Neural progenitor cell (in vitro differentiated cells): ENCODE measurements around the gene SMG7. TPM values are rescaled to one million over a fixed set of nuclear protein-coding genes. Genes with fewer than 3 reads are reported as not detected.

Experiments used
- DNase-seq: peaks from one replicate; pipeline ENCODE4 v3.0.0-alpha.2; 2016; ENCODE audit warnings: low spot score
- H2AFZ ChIP-seq: fragments of 200-600 bp; sonication (generic); replicated peaks from 2 replicates; pipeline ENCODE4 v1.6.1; 2016; ENCODE audit warnings: antibody characterized with exemption
- H3F3A ChIP-seq: fragments of 200-600 bp; sonication (generic); 2 replicates; pipeline ENCODE4 v1.6.1; 2016; ENCODE audit warnings: antibody characterized with exemption, low read depth
- H3K27ac ChIP-seq: fragments of 200-600 bp; sonication (generic); 2 replicates; pipeline ENCODE4 v1.5.1; 2016; ENCODE audit warnings: mild to moderate bottlenecking
- H3K27me3 ChIP-seq: fragments of 200-600 bp; sonication (generic); 2 replicates; pipeline ENCODE4 v1.6.1; 2016; ENCODE audit warnings: mild to moderate bottlenecking, moderate library complexity
- H3K36me3 ChIP-seq: fragments of 200-600 bp; sonication (generic); 2 replicates; pipeline ENCODE4 v1.5.1; 2016
- H3K4me1 ChIP-seq: fragments of 200-600 bp; sonication (generic); 2 replicates; pipeline ENCODE4 v1.6.1; 2016; ENCODE audit warnings: mixed run types
- H3K4me2 ChIP-seq: fragments of 200-600 bp; sonication (generic); 2 replicates; pipeline ENCODE4 v1.6.1; 2016
- H3K4me3 ChIP-seq: fragments of 200-600 bp; sonication (generic); 2 replicates; pipeline ENCODE4 v1.5.1; 2016
- H3K79me2 ChIP-seq: fragments of 200-600 bp; sonication (generic); 2 replicates; pipeline ENCODE4 v1.6.1; 2016; ENCODE audit warnings: low read depth
- H3K9ac ChIP-seq: fragments of 200-600 bp; sonication (generic); 2 replicates; pipeline ENCODE4 v1.6.1; 2016
- H3K9me3 ChIP-seq: fragments of 200-600 bp; sonication (generic); 2 replicates; pipeline ENCODE4 v1.5.1; 2016; ENCODE audit warnings: low read depth
- H4K20me1 ChIP-seq: fragments of 200-600 bp; sonication (generic); 2 replicates; pipeline ENCODE4 v1.6.1; 2016; ENCODE audit warnings: low read depth
- H3K27ac Mint-ChIP-seq: 3 replicates; pipeline ENCODE4 v1.8.0; 2021; ENCODE audit warnings: mixed read lengths
- H3K27me3 Mint-ChIP-seq: 2 replicates; pipeline ENCODE4 v1.8.0; 2022; ENCODE audit warnings: low read depth, mild to moderate bottlenecking, inconsistent platforms, moderate library complexity, mixed read lengths; ENCODE audit not compliant: insufficient read depth
- H3K36me3 Mint-ChIP-seq: 3 replicates; pipeline ENCODE4 v1.8.0; 2021; ENCODE audit warnings: mixed read lengths
- H3K4me1 Mint-ChIP-seq: 3 replicates; pipeline ENCODE4 v1.8.0; 2021; ENCODE audit warnings: mixed read lengths
- H3K4me3 Mint-ChIP-seq: 3 replicates; pipeline ENCODE4 v1.8.0; 2021; ENCODE audit warnings: mild to moderate bottlenecking, moderate library complexity, mixed read lengths
- H3K9me3 Mint-ChIP-seq: 3 replicates; pipeline ENCODE4 v1.8.0; 2020; ENCODE audit warnings: mixed read lengths
- CTCF ChIP-seq: fragments of 200-600 bp; sonication (generic); IDR thresholded peaks from 2 replicates; pipeline ENCODE4 v1.5.1; 2017; ENCODE audit warnings: antibody characterized with exemption, mild to moderate bottlenecking
- EZH2 ChIP-seq: fragments of 200-600 bp; sonication (generic); IDR thresholded peaks from 2 replicates; pipeline ENCODE4 v1.6.1; 2017; ENCODE audit warnings: antibody characterized with exemption, mild to moderate bottlenecking, moderate library complexity
- EZH2phosphoT487 ChIP-seq: fragments of 200-600 bp; sonication (generic); IDR thresholded peaks from 2 replicates; pipeline ENCODE4 v1.6.1; 2017; ENCODE audit warnings: antibody characterized with exemption
- total RNA-seq: library from RNA; depleted of rRNA; stranded (reverse); fragments of >200 nt; gene quantifications from 2 replicates; pipeline ENCODE4 v1.2.3, GENCODE V29; 2015; ENCODE audit warnings: low replicate concordance

Gene SMG7
- total RNA-seq, 1 donor from 2014 or later, result 33.5 TPM

DNA sequence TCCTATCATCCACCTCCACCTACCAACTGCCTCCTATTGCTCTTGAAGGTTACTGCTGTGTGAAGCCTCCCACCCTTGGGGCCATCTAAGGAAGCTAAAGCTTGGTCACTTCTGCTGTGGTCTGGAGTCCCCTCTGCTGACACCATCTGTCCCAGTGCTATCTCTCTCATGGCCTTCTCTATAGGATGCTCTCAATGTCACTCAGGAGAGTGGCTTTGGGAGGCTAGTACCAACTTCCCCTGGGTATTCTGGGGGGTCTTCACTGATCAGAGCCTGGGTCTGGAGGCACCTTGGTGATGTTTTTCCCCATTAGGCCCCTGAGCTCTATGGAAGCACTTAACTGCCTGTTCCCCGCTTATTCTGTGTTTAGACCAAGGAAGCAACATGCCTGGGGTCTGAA is 130.2 kb downstream of the SMG7 start:
- no peaks in the 10 kb centered on the region for H3K27me3 ChIP-seq
- H3K9ac ChIP-seq, result no peak overlapping the region
- H3K27me3 Mint-ChIP-seq, result peaks cover 7% of the 10 kb centered on the region
- DNase-seq, result no peak
- H3K4me2 ChIP-seq, result no peak overlapping the region
- peaks cover 13% of the 10 kb centered on the region for H3K4me1 Mint-ChIP-seq
- H2AFZ ChIP-seq, result no peak overlapping the region
- no peaks in the 10 kb centered on the region for H3K36me3 ChIP-seq
- H3K9me3 Mint-ChIP-seq, result no peaks in the 10 kb centered on the region
- no peaks in the 10 kb centered on the region for H3K4me1 ChIP-seq
- H3K4me3 Mint-ChIP-seq, result no peak overlapping the region
- H3K27ac Mint-ChIP-seq, result no peak overlapping the region
- no peaks in the 10 kb centered on the region for H3F3A ChIP-seq
- no peaks in the 10 kb centered on the region for H4K20me1 ChIP-seq
- no peaks in the 10 kb centered on the region for H3K9me3 ChIP-seq
- H3K27ac ChIP-seq, result no peak overlapping the region
- H3K4me3 ChIP-seq, result no peak overlapping the region
- TF ChIP-seq EZH2phosphoT487 (no peak), CTCF (no peak), EZH2 (no peak)
- H3K36me3 Mint-ChIP-seq, result no peaks in the 10 kb centered on the region
- no peaks in the 10 kb centered on the region for H3K79me2 ChIP-seq

Other genes starting within 250 kb of the SMG7 start
- gene NMNAT2, start 54.1 kb upstream of the SMG7 start, total RNA-seq, result 0.49 and 2.7 TPM in 2 replicates
- not detected in 2 replicates for gene NCF2, start 118.0 kb downstream of the SMG7 start, total RNA-seq
- 90.1 and 131 TPM in 2 replicates for gene ARPC5, start 163.3 kb downstream of the SMG7 start, total RNA-seq
- gene APOBEC4, start 180.8 kb downstream of the SMG7 start, total RNA-seq, result not detected in 2 replicates